Vagina (tissue), 2 donors: ENCODE data around the gene LMO7.

ENCODE experiments used
- POLR2A ChIP-seq, 2 donors: fragments of 450-650 bp; IDR thresholded peaks; one replicate each; pipeline ENCODE4 v1.6.1; 2017; ENCODE audit warnings: antibody characterized with exemption in 2 of 2, mild to moderate bottlenecking in 2 of 2, moderate library complexity in 2 of 2
- POLR2AphosphoS5 ChIP-seq, 2 donors: sonication (generic); formaldehyde crosslinking; IDR thresholded peaks; one replicate each; pipeline ENCODE4 v1.9.0; 2017; ENCODE audit warnings: antibody characterized with exemption in 2 of 2, mild to moderate bottlenecking in 2 of 2, low read depth in 1 of 2; ENCODE audit not compliant: insufficient read depth in 1 of 2
- TF ChIP-seq, protein P1 (sequence below), 3 experiments: fragments of 450-650 bp in 2 of 3; fragments of 200-600 bp in 1 of 3; sonication (generic) in 1 of 3; IDR thresholded peaks; one replicate each; pipeline ENCODE4 v1.5.1; 2017 to 2019; ENCODE audit warnings: antibody characterized with exemption in 3 of 3, mild to moderate bottlenecking in 2 of 3, moderate library complexity in 2 of 3

DNA sequence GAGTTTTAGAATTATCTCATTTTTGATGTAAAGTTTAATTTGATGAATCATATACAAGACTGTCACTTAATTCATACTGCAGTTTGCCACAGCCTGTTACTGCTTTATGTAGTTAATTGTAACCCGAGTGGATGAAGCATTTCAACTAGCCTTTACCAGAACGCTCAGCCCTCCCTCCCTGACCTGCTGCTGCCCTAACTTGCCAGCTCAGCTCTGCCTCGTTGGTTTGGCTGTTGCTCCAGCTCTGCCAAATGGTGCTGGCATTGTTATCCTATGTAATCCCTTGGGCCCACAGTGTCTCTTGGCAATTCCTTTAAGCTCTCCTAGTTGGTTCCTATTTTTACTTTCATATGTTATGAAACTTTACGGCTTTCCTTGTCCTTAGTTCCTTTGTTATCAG is 113.3 kb downstream of the LMO7 start:
- no peak for TF ChIP-seq POLR2AphosphoS5 (IDR thresholded peaks at IDR 0.05; ENCODE audit: insufficient read depth in 1 of 2, low read depth in 1 of 2)
- TF ChIP-seq, protein P1, sequence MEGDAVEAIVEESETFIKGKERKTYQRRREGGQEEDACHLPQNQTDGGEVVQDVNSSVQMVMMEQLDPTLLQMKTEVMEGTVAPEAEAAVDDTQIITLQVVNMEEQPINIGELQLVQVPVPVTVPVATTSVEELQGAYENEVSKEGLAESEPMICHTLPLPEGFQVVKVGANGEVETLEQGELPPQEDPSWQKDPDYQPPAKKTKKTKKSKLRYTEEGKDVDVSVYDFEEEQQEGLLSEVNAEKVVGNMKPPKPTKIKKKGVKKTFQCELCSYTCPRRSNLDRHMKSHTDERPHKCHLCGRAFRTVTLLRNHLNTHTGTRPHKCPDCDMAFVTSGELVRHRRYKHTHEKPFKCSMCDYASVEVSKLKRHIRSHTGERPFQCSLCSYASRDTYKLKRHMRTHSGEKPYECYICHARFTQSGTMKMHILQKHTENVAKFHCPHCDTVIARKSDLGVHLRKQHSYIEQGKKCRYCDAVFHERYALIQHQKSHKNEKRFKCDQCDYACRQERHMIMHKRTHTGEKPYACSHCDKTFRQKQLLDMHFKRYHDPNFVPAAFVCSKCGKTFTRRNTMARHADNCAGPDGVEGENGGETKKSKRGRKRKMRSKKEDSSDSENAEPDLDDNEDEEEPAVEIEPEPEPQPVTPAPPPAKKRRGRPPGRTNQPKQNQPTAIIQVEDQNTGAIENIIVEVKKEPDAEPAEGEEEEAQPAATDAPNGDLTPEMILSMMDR (IDR thresholded peaks at IDR 0.05) = no peak
- TF ChIP-seq POLR2A (IDR thresholded peaks at IDR 0.05) = no peak
